Measurements from ENCODE around the gene ROPN1. TPM values are rescaled to one million over a fixed set of nuclear protein-coding genes. Genes with fewer than 3 reads are reported as not detected.

ROPN1 gene
- total and polyA plus RNA-seq, 2 of the 13 experiments (the other 11 are each of a cell fraction or from before 2014, with no cell fraction given), result not detected

GRCh38 chr3:124032881-124033359 lies 41.0 kb upstream of the ROPN1 start (continued):
- TF ChIP-seq EHMT2 (IDR thresholded peaks at IDR 0.05; ENCODE audit: borderline replicate concordance, low read depth, low read length) (no peak), ARNTL (CRISPR knock-in tag; IDR thresholded peaks at IDR 0.05) (no peak), ZFP91 (CRISPR knock-in tag; IDR thresholded peaks at IDR 0.05; ENCODE audit: borderline replicate concordance) (0 out of 2 replicates have a peak, but pooled peaks have one; percentile 22), HNRNPK (IDR thresholded peaks at IDR 0.05; ENCODE audit: low read depth, low read length, poor library complexity, severe bottlenecking) (peak; percentile 93), BCL6 (CRISPR knock-in tag; IDR thresholded peaks at IDR 0.05) (peak; percentile 7; the same call in 1 of the 2 replicates), ZNF20 (CRISPR knock-in tag; IDR thresholded peaks at IDR 0.05) (no peak), POLR2G (IDR thresholded peaks at IDR 0.05; ENCODE audit: low read depth, low read length) (no peak), DRAP1 (CRISPR knock-in tag; IDR thresholded peaks at IDR 0.05) (no peak), ZNF768 (CRISPR knock-in tag; IDR thresholded peaks at IDR 0.05) (0 out of 2 replicates have a peak, but pooled peaks have one; percentile 28), ZNF10 (CRISPR knock-in tag; IDR thresholded peaks at IDR 0.05; ENCODE audit: borderline replicate concordance, low read depth) (no peak), ZFP90 (CRISPR knock-in tag; IDR thresholded peaks at IDR 0.05; ENCODE audit: borderline replicate concordance) (0 out of 2 replicates have a peak, but pooled peaks have one; percentile 40), TFDP1 (CRISPR knock-in tag; IDR thresholded peaks at IDR 0.05; ENCODE audit: borderline replicate concordance) (peak; percentile 21; the same call in 1 of the 2 replicates), ZNF710 (CRISPR knock-in tag; IDR thresholded peaks at IDR 0.05; ENCODE audit: borderline replicate concordance) (no peak), RBM39 (IDR thresholded peaks at IDR 0.05; ENCODE audit: low read depth, low read length, poor library complexity, severe bottlenecking) (peak; percentile 53)
- TF ChIP-seq, protein P1, sequence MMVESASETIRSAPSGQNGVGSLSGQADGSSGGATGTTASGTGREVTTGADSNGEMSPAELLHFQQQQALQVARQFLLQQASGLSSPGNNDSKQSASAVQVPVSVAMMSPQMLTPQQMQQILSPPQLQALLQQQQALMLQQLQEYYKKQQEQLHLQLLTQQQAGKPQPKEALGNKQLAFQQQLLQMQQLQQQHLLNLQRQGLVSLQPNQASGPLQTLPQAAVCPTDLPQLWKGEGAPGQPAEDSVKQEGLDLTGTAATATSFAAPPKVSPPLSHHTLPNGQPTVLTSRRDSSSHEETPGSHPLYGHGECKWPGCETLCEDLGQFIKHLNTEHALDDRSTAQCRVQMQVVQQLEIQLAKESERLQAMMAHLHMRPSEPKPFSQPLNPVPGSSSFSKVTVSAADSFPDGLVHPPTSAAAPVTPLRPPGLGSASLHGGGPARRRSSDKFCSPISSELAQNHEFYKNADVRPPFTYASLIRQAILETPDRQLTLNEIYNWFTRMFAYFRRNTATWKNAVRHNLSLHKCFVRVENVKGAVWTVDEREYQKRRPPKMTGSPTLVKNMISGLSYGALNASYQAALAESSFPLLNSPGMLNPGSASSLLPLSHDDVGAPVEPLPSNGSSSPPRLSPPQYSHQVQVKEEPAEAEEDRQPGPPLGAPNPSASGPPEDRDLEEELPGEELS (CRISPR knock-in tag; IDR thresholded peaks at IDR 0.05), result 0 out of 2 replicates have a peak, but pooled peaks have one; percentile 33
- TF ChIP-seq, protein P2, sequence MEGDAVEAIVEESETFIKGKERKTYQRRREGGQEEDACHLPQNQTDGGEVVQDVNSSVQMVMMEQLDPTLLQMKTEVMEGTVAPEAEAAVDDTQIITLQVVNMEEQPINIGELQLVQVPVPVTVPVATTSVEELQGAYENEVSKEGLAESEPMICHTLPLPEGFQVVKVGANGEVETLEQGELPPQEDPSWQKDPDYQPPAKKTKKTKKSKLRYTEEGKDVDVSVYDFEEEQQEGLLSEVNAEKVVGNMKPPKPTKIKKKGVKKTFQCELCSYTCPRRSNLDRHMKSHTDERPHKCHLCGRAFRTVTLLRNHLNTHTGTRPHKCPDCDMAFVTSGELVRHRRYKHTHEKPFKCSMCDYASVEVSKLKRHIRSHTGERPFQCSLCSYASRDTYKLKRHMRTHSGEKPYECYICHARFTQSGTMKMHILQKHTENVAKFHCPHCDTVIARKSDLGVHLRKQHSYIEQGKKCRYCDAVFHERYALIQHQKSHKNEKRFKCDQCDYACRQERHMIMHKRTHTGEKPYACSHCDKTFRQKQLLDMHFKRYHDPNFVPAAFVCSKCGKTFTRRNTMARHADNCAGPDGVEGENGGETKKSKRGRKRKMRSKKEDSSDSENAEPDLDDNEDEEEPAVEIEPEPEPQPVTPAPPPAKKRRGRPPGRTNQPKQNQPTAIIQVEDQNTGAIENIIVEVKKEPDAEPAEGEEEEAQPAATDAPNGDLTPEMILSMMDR (CRISPR knock-in tag; IDR thresholded peaks at IDR 0.05), result peak; percentile 76

All from HepG2 (cell line).